PC-9 (cell line): Measurements from ENCODE around the gene BFSP2. TPM values are rescaled to one million over a fixed set of nuclear protein-coding genes. Genes with fewer than 3 reads are reported as not detected.

Experiments
- BruUV-seq: library from RNA; stranded (reverse); fragments of 400-500 nt; replicated peaks from 2 replicates; lab custom pipeline; 2021; lab: Mats Ljungman, UMichigan
- CTCF ChIA-PET: fragments of 300-600 bp; sonication (Branson Sonifier 250); formaldehyde crosslinking; loops from one replicate; lab custom pipeline; 2022; ENCODE audit warnings: antibody characterized with exemption; lab: Charles Lee
- POLR2A ChIA-PET: fragments of 300-600 bp; sonication (Branson Sonifier 250); formaldehyde crosslinking; loops from one replicate; lab custom pipeline; 2022; ENCODE audit warnings: antibody characterized with exemption; ENCODE audit not compliant: unreplicated experiment; lab: Charles Lee
- DNase-seq, 2 experiments: peaks; one replicate each; pipeline versions ENCODE4 v3.0.0 to v3.0.0-alpha.2; 2015 to 2022; ENCODE audit warnings: mixed read lengths in 1 of 2
- H2AFZ ChIP-seq: fragments of 200-600 bp; sonication (generic); 2 replicates; pipeline ENCODE4 v1.8.1; 2017; ENCODE audit warnings: antibody characterized with exemption
- H3F3A ChIP-seq: fragments of 200-600 bp; sonication (generic); 2 replicates; pipeline ENCODE4 v1.8.1; 2017; ENCODE audit warnings: antibody characterized with exemption, mild to moderate bottlenecking, low read depth; ENCODE audit not compliant: insufficient read depth
- H3K27ac ChIP-seq: fragments of 200-600 bp; sonication (generic); 2 replicates; pipeline ENCODE4 v1.6.1; 2016; ENCODE audit warnings: mixed run types
- H3K27me3 ChIP-seq: fragments of 200-600 bp; sonication (generic); 2 replicates; pipeline ENCODE4 v1.6.1; 2016; ENCODE audit warnings: low read depth, mixed run types; ENCODE audit not compliant: insufficient read depth
- H3K36me3 ChIP-seq: fragments of 200-600 bp; sonication (generic); 2 replicates; pipeline ENCODE4 v1.6.1; 2016; ENCODE audit warnings: low read depth, mixed run types
- H3K4me1 ChIP-seq: fragments of 200-600 bp; sonication (generic); replicated peaks from 2 replicates; pipeline ENCODE4 v1.6.1; 2016; ENCODE audit warnings: mixed run types; ENCODE audit not compliant: insufficient read depth
- H3K4me2 ChIP-seq: fragments of 200-600 bp; sonication (generic); 2 replicates; pipeline ENCODE4 v1.6.1; 2017; ENCODE audit warnings: mixed run types
- H3K4me3 ChIP-seq: fragments of 200-600 bp; sonication (generic); 2 replicates; pipeline ENCODE4 v1.6.1; 2016; ENCODE audit warnings: mixed run types
- H3K79me2 ChIP-seq: fragments of 200-600 bp; sonication (generic); 2 replicates; pipeline ENCODE4 v1.6.1; 2017; ENCODE audit warnings: low read depth, mixed run types
- H3K9me2 ChIP-seq: fragments of 200-600 bp; sonication (generic); 2 replicates; pipeline ENCODE4 v1.8.1; 2017; ENCODE audit warnings: mild to moderate bottlenecking; ENCODE audit not compliant: insufficient read depth
- H3K9me3 ChIP-seq: fragments of 200-600 bp; sonication (generic); 2 replicates; pipeline ENCODE4 v1.8.1; 2016; ENCODE audit warnings: low read depth; ENCODE audit not compliant: insufficient read depth
- H4K20me1 ChIP-seq: fragments of 200-600 bp; sonication (generic); 2 replicates; pipeline ENCODE4 v1.8.1; 2017; ENCODE audit not compliant: insufficient read depth
- EZH2 ChIP-seq: fragments of 200-600 bp; sonication (generic); IDR thresholded peaks from 2 replicates; pipeline ENCODE4 v1.8.0; 2017; ENCODE audit warnings: antibody characterized with exemption, low read depth
- intact Hi-C: fragments of 100-400 bp; cut with micrococcal nuclease; formaldehyde crosslinking; loops from one replicate; pipeline ENCODE4 v1.10.0; 2022; ENCODE audit not compliant: unreplicated experiment
- total RNA-seq: library from RNA; stranded (reverse); gene quantifications from 2 replicates; pipeline ENCODE4 v1.2.3, GENCODE V29; 2021
- TF ChIP-seq, protein P1 (sequence below): fragments of 200-600 bp; sonication (generic); conservative IDR thresholded peaks from 2 replicates; pipeline ENCODE4 v1.6.1; 2017; ENCODE audit warnings: mixed run types, antibody characterized with exemption, mild to moderate bottlenecking, moderate library complexity

Gene BFSP2
- total RNA-seq, 1 experiment from 2014 or later: not detected

DNA sequence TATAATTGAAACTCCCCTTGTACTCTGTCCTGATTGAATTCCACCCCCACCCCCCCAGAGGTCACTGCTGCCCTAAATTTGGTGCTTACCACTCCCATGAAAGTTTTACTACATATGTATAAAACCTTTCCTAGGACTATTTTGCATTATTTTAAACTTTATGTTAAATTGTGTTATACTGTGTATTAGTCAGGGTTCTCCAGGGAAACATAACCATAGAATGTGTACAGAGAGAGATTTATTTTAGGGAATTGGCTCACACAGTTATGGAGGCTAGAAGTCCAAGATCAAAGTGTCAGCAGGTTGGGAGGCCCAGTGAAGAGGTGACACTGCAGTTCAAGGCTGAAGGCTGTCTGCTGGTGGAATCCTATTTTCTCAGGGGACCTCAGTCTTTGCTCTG lies 29.2 kb downstream of the BFSP2 start:
- CTCF ChIA-PET: no interaction called here
- H3K27me3 ChIP-seq: peaks cover 33% of the 10 kb centered on the region
- no peaks in the 10 kb centered on the region for H4K20me1 ChIP-seq

GRCh38 chr3:133439563-133439962 lies 39.7 kb downstream of the BFSP2 start:
- no TSS peak for BruUV-seq
- Histone ChIP-seq H3K4me1 (peaks cover 17% of the 10 kb centered on the region), H3K79me2 (no peaks in the 10 kb centered on the region), H3K9me3 (no peaks in the 10 kb centered on the region), H3K9me2 (no peaks in the 10 kb centered on the region), H3K36me3 (no peaks in the 10 kb centered on the region), H3F3A (peaks cover 13% of the 10 kb centered on the region; the same call in 1 of the 2 replicates), H3K4me2 (no peak overlapping the region), H3K27me3 (no peaks in the 10 kb centered on the region), H3K4me3 (no peak overlapping the region), H3K27ac (no peak overlapping the region), H2AFZ (no peak overlapping the region), H4K20me1 (no peaks in the 10 kb centered on the region)
- CTCF ChIA-PET: no interaction called here
- POLR2A ChIA-PET: no interaction called here
- intact Hi-C loops: no loop called here
- DNase-seq: no peak
- TF ChIP-seq EZH2: no peak
- TF ChIP-seq, protein P1, sequence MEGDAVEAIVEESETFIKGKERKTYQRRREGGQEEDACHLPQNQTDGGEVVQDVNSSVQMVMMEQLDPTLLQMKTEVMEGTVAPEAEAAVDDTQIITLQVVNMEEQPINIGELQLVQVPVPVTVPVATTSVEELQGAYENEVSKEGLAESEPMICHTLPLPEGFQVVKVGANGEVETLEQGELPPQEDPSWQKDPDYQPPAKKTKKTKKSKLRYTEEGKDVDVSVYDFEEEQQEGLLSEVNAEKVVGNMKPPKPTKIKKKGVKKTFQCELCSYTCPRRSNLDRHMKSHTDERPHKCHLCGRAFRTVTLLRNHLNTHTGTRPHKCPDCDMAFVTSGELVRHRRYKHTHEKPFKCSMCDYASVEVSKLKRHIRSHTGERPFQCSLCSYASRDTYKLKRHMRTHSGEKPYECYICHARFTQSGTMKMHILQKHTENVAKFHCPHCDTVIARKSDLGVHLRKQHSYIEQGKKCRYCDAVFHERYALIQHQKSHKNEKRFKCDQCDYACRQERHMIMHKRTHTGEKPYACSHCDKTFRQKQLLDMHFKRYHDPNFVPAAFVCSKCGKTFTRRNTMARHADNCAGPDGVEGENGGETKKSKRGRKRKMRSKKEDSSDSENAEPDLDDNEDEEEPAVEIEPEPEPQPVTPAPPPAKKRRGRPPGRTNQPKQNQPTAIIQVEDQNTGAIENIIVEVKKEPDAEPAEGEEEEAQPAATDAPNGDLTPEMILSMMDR: no peak

More for the DNA sequence above, 29.2 kb downstream of the BFSP2 start:
- H3K79me2 ChIP-seq: no peaks in the 10 kb centered on the region
- H3K4me3 ChIP-seq: no peak overlapping the region
- no TSS peak for BruUV-seq
- no peaks in the 10 kb centered on the region for H3K36me3 ChIP-seq
- DNase-seq: no peak
- no peak overlapping the region for H2AFZ ChIP-seq
- no peaks in the 10 kb centered on the region for H3K4me1 ChIP-seq
- no peak for TF ChIP-seq EZH2
- TF ChIP-seq, protein P1: no peak
- no peak overlapping the region for H3K4me2 ChIP-seq
- H3K9me2 ChIP-seq: no peaks in the 10 kb centered on the region
- POLR2A ChIA-PET: no interaction called here
- H3K27ac ChIP-seq: no peak overlapping the region
- H3F3A ChIP-seq: no peaks in the 10 kb centered on the region
- intact Hi-C loops: loop anchor here (10.0 kb wide), 1 partner anchor 376 kb away; the partner anchor contains the start of gene SRPRB
- H3K9me3 ChIP-seq: no peaks in the 10 kb centered on the region

GRCh38 chr3:133440652-133441051 lies 40.8 kb downstream of the BFSP2 start:
- ChIA-PET POLR2A (no interaction called here), CTCF (no interaction called here)
- Histone ChIP-seq H3K79me2 (no peaks in the 10 kb centered on the region), H3K9me2 (no peaks in the 10 kb centered on the region), H4K20me1 (no peaks in the 10 kb centered on the region), H3K27ac (no peak overlapping the region), H3F3A (peaks cover 13% of the 10 kb centered on the region; the same call in 1 of the 2 replicates), H3K4me1 (peaks cover 19% of the 10 kb centered on the region), H3K27me3 (no peaks in the 10 kb centered on the region), H3K4me3 (no peak overlapping the region), H3K36me3 (no peaks in the 10 kb centered on the region), H2AFZ (no peak overlapping the region), H3K9me3 (no peaks in the 10 kb centered on the region), H3K4me2 (no peak overlapping the region)
- no peak for DNase-seq
- TF ChIP-seq, protein P1: no peak
- no peak for TF ChIP-seq EZH2
- intact Hi-C loops: loop anchor here (5.0 kb wide), 1 partner anchor 222 kb away; the partner anchor contains the start of gene TOPBP1
- BruUV-seq: no TSS peak
